ENCODE results near the gene AVEN.

DNA sequence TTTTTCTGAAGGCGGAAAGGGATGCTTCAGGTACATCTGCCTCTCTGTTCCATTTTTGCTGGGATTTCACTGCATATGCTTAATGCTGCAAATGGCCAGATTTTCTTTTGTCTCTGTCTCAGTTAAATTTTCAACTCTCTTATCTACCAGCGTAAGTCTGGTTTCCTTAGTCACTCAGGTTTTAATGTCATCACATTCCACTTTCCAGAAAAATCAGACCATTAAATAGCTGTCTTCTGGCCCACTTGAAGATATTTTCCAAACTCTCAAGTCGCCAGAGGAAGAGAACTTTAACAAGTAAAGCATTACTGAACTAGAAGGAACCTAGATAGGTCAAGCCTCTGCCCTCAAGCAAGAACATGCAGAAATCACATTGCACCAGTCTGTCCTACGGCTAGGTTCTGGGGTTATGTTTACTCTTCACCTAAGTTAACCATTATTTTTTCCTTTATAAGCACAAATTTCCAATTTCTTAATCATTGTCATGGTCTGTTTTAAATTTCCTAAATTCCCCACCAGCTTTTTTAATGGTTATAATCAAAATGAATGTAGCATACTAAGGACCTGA is 26.5 kb downstream of the AVEN start:
- TF ChIP-seq ZNF274 (IDR thresholded peaks at IDR 0.05; ENCODE audit: borderline replicate concordance, extremely low read depth, low read length), result no peak
- TF ChIP-seq, protein P1, sequence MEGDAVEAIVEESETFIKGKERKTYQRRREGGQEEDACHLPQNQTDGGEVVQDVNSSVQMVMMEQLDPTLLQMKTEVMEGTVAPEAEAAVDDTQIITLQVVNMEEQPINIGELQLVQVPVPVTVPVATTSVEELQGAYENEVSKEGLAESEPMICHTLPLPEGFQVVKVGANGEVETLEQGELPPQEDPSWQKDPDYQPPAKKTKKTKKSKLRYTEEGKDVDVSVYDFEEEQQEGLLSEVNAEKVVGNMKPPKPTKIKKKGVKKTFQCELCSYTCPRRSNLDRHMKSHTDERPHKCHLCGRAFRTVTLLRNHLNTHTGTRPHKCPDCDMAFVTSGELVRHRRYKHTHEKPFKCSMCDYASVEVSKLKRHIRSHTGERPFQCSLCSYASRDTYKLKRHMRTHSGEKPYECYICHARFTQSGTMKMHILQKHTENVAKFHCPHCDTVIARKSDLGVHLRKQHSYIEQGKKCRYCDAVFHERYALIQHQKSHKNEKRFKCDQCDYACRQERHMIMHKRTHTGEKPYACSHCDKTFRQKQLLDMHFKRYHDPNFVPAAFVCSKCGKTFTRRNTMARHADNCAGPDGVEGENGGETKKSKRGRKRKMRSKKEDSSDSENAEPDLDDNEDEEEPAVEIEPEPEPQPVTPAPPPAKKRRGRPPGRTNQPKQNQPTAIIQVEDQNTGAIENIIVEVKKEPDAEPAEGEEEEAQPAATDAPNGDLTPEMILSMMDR (IDR thresholded peaks at IDR 0.05; ENCODE audit: control extremely low read depth in 1 of 3, insufficient read depth in 1 of 3, low read depth in 1 of 3, low read length in 3 of 3), result no peak
- TF ChIP-seq POLR2AphosphoS5 (IDR thresholded peaks at IDR 0.05; ENCODE audit: low read depth, low read length), result no peak
- no peak for TF ChIP-seq EP300 (IDR thresholded peaks at IDR 0.05; ENCODE audit: borderline replicate concordance in 1 of 2, low read depth in 2 of 2, low read length in 2 of 2)
- no peak for TF ChIP-seq POLR2A (IDR thresholded peaks at IDR 0.05; ENCODE audit: control extremely low read depth in 1 of 2, low read depth in 2 of 2, low read length in 2 of 2)
- TF ChIP-seq, protein P2, sequence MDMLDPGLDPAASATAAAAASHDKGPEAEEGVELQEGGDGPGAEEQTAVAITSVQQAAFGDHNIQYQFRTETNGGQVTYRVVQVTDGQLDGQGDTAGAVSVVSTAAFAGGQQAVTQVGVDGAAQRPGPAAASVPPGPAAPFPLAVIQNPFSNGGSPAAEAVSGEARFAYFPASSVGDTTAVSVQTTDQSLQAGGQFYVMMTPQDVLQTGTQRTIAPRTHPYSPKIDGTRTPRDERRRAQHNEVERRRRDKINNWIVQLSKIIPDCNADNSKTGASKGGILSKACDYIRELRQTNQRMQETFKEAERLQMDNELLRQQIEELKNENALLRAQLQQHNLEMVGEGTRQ (IDR thresholded peaks at IDR 0.05; ENCODE audit: low read length), result no peak
- TF ChIP-seq HDAC6 (IDR thresholded peaks at IDR 0.05; ENCODE audit: low read depth, low read length), result no peak
- TF ChIP-seq YY1 (IDR thresholded peaks at IDR 0.05; ENCODE audit: low read depth, low read length), result no peak
- no peak for TF ChIP-seq BCL11A (IDR thresholded peaks at IDR 0.05; ENCODE audit: low read depth in 2 of 2, low read length in 2 of 2)

All from H1 (cell line).